Subcutaneous abdominal adipose tissue (tissue), 5 donors: ENCODE data around the gene SPOCK2.

ENCODE experiments used
- H3K27ac ChIP-seq: one replicate; pipeline ENCODE4 v1.7.0; 2013; ENCODE audit warnings: low read depth, mild to moderate bottlenecking, inconsistent platforms, low read length, moderate library complexity
- H3K27me3 ChIP-seq, 5 donors: one replicate each; pipeline ENCODE4 v1.7.0; 2013; ENCODE audit warnings: low read length in 5 of 5, inconsistent platforms in 1 of 5; ENCODE audit not compliant: control insufficient read depth in 5 of 5, insufficient read depth in 4 of 5
- H3K36me3 ChIP-seq, 5 donors: one replicate each; pipeline ENCODE4 v1.7.0; 2013; ENCODE audit warnings: low read length in 5 of 5; ENCODE audit not compliant: control insufficient read depth in 5 of 5, insufficient read depth in 5 of 5
- H3K4me1 ChIP-seq, 5 donors: one replicate each; pipeline ENCODE4 v1.7.0; 2013; ENCODE audit warnings: low read length in 5 of 5, mild to moderate bottlenecking in 3 of 5, moderate library complexity in 1 of 5; ENCODE audit not compliant: control insufficient read depth in 5 of 5, insufficient read depth in 5 of 5
- H3K4me3 ChIP-seq, 5 donors: one replicate each; pipeline ENCODE4 v1.7.0; 2013; ENCODE audit warnings: low read length in 5 of 5, low read depth in 1 of 5
- H3K9ac ChIP-seq, 5 donors: one replicate each; pipeline ENCODE4 v1.7.0; 2013; ENCODE audit warnings: low read length in 5 of 5, mild to moderate bottlenecking in 4 of 5, moderate library complexity in 3 of 5
- H3K9me3 ChIP-seq, 5 donors: one replicate each; pipeline ENCODE4 v1.7.0; 2013; ENCODE audit warnings: low read length in 5 of 5; ENCODE audit not compliant: control insufficient read depth in 5 of 5
- donor health status: healthy.
- donor health status: healthy.
- donor health status: healthy.
- donor health status: healthy.
- donor health status: healthy.

SPOCK2 gene

DNA sequence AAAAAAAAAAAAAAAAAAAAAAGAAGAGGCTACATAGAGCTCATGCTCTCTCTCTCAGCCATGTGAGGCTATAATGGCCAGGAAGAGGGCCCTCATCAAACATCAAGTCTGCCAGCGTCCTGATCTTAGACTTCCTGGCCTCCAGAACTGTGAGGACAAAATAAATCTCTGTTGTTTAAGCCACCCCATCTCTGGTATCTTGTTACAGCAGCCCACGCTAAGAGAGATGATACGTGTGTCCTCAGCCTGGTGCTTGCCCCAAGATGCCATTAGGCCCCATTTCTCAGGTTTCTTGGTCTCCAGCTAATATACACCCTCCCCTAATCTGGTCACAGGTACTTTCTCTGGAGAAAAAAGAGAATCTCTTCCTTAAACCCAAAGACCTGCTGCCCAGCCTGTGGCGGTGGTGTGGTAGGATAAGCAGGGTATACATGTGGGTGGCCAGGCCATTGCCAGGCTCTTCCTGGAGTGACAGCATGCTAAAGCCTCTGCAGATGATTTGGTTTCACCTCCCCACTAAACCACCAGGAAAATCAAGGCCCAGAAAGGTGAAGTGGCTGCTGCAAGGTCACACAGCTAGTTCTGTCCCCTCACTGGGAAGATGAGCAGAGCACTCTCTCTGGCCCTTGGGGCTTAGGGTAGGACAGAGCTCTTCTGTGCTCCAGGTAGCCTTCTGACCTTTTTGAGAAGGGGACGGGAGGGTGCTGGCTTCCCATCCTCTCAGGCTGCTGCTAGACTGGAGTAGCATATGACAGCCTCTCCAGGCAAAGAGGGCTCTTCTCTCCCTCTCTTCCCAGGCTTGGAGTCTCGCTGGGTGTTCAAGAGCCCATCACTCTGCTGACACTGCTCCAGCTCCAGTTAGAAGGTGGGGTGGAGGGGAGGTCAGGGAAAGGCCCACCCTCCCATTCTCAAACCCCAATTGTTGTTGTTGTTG lies 5.2 kb downstream of the SPOCK2 start:
- Histone ChIP-seq H3K9ac (no peak overlapping the region), H3K4me1 (peaks cover 0 to 26% (median 12%) of the 10 kb centered on the region in 5 donors)

DNA sequence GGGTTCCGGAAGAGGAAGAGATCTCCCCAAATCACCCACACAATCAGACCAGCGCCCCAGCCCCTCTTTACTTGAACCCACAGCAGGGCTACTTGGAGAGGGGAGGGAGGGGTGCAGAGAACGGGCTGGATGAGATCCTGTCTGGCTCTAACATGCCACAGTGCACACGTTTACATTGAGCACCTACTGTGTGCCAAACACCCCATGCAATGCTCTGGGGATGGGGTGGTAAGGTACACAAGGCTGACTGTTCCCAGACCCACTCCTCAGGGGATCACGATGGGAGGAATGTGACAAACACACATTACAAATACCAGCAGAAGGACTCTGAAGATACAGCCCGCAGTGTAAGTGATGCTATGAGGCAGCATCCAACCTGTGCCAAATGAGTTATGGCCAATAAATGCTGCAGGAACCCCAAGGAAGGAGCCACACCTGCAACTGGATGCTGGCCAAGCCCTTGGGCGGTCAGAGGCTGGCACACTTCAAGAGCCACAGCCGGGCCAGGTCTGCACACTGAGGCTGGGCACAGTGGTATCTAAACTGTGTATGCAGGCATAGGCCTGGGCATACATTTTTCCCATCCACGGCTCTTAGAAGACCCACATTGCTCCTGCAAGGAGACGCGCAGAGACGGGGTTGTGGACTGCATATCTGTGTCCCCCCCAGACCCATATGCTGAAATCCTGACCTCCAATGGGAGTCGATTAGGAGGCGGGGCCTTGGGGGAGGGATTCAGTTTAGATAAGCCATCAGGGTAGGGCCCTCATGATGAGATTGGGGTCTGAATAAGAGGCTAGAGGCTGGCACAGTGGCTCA lies 6.4 kb downstream of the SPOCK2 start:
- H3K4me1 ChIP-seq = peaks cover 0 to 14% (median 2%) of the 10 kb centered on the region in 5 donors
- no peaks in the 10 kb centered on the region for H3K9me3 ChIP-seq
- peaks cover 0 to 5% (median 0%) of the 10 kb centered on the region in 5 donors for H3K27me3 ChIP-seq
- no peak overlapping the region for H3K9ac ChIP-seq
- no peak overlapping the region for H3K27ac ChIP-seq
- no peaks in the 10 kb centered on the region for H3K36me3 ChIP-seq
- H3K4me3 ChIP-seq = no peak overlapping the region

More for the DNA sequence above, 5.2 kb downstream of the SPOCK2 start:
- Histone ChIP-seq H3K36me3 (no peaks in the 10 kb centered on the region), H3K27me3 (peaks cover 2 to 13% (median 10%) of the 10 kb centered on the region in 5 donors), H3K4me3 (no peak overlapping the region), H3K27ac (no peak overlapping the region), H3K9me3 (no peaks in the 10 kb centered on the region)

DNA sequence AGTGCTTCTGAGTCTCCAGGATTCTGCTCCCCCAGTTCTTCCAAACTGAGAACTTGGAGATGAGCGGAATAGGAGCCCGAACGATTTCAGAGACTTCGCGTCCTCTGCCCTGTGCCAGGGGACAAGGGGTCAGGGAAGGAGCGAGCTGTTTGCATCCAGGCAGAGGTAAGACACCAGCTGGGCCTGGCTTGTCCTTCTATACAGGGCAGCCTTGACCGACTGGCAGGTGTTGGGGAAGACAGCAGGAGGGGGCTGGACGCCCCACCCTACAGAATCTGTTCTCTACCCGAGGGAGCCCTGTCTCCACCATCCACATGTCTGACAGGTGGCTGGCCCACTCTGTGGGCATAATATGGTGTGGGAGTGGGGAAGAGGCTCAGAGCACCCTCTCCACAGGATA lies 7.1 kb downstream of the SPOCK2 start:
- Histone ChIP-seq H3K27me3 (peaks cover 0 to under 1% (median 0%) of the 10 kb centered on the region in 5 donors), H3K4me1 (peaks cover 0 to 11% (median 0%) of the 10 kb centered on the region in 5 donors), H3K36me3 (no peaks in the 10 kb centered on the region), H3K27ac (no peak overlapping the region), H3K9me3 (no peaks in the 10 kb centered on the region), H3K9ac (no peak overlapping the region), H3K4me3 (no peak overlapping the region)

DNA sequence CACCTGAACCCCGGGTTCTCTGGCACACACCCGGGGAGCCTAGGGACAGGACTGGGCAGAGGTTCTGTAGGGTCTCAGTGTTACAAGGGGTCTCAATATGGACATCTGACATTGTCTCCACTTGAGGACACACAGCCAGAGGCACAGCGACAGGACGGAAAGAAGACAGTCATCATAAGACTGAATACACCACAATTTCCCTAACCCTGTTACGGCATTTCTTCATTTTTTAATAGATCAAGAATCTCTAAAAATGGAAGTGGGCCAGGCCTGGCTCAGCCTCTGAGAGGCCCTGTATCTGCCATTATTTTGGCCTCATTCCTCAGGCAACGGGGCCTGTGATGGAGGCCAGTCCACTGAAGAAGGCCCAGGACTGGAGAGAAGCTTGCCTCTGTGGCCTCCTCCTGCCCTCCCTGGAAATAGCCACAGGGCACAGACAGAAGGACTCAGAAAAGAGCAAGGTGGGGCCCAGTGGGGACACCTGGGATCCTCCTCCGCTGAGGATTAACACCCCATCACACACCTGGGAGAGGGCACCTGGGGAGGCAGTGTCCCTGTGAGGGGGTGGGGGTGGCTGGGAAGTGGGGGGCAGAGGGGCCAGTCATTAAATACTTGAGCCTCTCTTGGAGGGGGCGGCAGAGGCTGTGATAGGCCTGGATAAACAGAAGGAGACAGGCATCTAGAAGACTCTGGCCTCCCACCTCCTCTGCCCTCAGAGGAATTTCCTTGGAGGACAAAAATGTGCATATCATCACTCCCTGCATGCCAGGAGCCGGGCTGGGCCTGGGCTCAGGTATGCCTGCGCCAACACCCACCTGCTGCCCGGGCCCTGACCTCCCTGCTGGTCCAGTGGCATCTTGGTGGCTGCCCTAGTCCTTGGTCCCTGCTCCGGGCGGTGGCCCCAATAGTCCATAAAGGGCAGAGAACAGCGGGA lies 8.0 kb downstream of the SPOCK2 start:
- no peak overlapping the region for H3K27ac ChIP-seq
- H3K9me3 ChIP-seq = no peaks in the 10 kb centered on the region
- no peak overlapping the region for H3K9ac ChIP-seq
- H3K27me3 ChIP-seq = peaks cover 0 to 5% (median 0%) of the 10 kb centered on the region in 5 donors
- H3K36me3 ChIP-seq = no peaks in the 10 kb centered on the region
- no peak overlapping the region for H3K4me3 ChIP-seq
- H3K4me1 ChIP-seq = peaks cover 0 to 8% (median 0%) of the 10 kb centered on the region in 5 donors

DNA sequence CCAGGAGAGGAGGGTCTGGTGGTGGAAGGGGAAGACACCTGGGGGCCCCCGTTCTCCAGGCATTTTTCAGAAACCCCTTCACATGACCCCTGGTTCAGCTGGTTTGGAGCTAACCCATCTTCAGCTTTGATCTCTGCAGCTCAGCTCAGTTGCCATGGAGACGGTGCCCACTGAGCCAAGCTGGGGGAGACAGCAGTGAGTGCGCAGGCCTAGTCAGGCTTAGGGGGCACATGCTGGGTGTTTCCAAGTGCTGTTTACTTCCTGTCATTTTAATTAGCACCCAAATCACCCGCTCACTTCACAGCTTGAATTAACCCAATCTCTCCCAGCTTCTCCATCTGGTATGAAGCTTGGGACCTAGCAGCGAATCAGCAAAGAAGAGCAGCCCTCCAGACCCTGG lies 9.0 kb downstream of the SPOCK2 start:
- no peaks in the 10 kb centered on the region for H3K36me3 ChIP-seq
- H3K9me3 ChIP-seq = no peaks in the 10 kb centered on the region
- peaks cover 0 to 8% (median 0%) of the 10 kb centered on the region in 5 donors for H3K4me1 ChIP-seq
- no peak overlapping the region for H3K27ac ChIP-seq
- no peak overlapping the region for H3K4me3 ChIP-seq
- H3K27me3 ChIP-seq = peaks cover 0 to 5% (median 4%) of the 10 kb centered on the region in 5 donors
- H3K9ac ChIP-seq = no peak overlapping the region

DNA sequence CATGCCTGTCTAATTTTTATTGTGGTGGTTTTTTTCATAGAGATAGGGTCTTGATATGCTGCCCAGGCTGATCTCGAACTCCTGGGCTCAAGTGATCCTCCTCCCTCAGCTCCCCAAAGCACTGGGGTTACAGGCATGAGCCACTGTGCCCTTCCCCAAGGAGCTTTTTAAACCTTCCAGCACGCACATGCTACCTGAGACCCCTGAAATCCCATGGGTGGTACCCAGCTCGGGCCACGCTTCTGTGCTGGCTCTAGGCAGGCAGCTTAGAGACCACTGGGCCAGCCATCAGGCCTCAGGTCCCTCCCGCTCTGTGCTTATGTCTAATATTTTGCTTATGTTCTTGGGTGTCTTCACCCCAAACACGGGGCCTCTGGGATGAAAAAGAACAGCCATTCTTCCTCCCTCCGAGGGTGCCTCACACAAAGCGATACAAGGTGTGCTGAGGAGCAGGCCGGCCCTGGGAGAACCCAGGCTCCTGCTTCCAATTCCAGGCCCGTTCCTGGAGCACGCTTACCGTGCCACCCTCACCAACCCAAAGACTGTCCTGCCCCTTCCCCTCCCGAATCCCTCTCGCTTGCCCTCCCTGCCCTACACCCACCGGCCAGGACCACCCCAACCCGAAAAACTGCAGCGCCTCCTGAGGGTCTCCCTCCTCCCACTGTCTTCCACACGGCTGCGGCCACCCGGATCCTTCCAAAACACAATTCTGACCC lies 10.9 kb downstream of the SPOCK2 start:
- Histone ChIP-seq H3K9me3 (no peaks in the 10 kb centered on the region), H3K36me3 (no peaks in the 10 kb centered on the region), H3K27ac (no peak overlapping the region)

DNA sequence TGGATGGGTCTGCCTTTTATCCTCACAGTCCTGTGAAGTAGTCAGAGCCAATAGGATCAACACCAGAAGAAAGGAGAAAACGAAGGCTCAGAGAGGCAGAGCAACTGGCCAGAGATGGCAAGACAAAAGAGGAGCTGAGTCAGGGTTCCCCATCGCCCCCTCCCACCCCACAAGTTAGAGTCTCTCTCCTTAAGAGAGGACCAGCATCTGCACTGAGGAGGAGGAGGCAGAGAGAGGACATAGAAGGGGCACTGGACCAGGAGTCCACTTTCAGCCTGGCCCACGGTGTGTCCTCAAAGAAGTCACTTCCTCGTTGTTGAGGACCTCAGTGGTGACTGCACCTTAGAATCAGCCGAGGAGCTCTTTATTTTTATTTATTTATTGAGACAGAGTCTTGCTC lies 11.6 kb downstream of the SPOCK2 start:
- peaks cover 0 to 5% (median 4%) of the 10 kb centered on the region in 5 donors for H3K27me3 ChIP-seq
- no peak overlapping the region for H3K4me3 ChIP-seq
- no peaks in the 10 kb centered on the region for H3K36me3 ChIP-seq
- peaks cover 0 to 2% (median under 1%) of the 10 kb centered on the region in 5 donors for H3K9me3 ChIP-seq
- no peak overlapping the region for H3K9ac ChIP-seq
- H3K4me1 ChIP-seq = no peaks in the 10 kb centered on the region
- H3K27ac ChIP-seq = no peak overlapping the region

More for the DNA sequence above, 10.9 kb downstream of the SPOCK2 start:
- Histone ChIP-seq H3K9ac (no peak overlapping the region), H3K4me1 (no peaks in the 10 kb centered on the region), H3K27me3 (peaks cover 0 to 5% (median 4%) of the 10 kb centered on the region in 5 donors), H3K4me3 (no peak overlapping the region)

DNA sequence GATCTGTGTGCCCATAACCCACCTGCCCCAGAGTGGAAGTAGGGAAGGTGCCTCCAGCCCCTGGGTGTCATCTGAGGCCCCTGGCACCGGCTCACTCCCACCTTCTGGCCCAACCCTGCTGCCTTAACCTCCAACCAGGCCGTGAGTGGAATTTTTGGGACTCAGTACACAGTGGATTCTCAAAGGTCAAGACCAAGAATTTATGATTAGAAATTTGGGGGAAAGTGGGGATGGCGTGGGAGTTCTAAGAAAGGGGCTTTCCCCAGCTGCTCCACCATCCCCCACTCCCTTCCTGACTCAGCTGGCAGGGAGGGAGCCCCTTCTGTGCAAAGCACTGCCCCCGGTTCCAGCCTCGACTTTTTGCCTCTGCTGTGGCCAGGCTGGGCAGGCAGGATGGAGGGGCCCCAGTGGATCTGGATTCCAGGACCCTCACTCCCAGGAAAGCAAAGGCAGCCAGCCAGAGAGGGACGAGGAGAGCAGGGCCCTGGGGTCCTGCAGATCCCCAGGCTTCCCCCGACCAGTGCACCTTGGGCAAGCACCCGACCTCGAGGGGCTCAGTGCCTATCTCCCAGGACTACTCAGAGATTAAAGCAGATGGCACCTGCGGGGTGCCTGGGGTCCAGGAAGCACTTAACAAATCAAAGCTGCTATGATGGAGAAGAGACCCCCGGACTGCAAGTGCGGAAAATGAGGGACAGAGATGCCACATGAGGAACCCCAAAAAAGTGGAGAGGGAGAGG lies 12.8 kb downstream of the SPOCK2 start:
- no peaks in the 10 kb centered on the region for H3K36me3 ChIP-seq
- no peak overlapping the region for H3K4me3 ChIP-seq
- no peak overlapping the region for H3K9ac ChIP-seq
- H3K9me3 ChIP-seq = peaks cover 2 to 6% (median 5%) of the 10 kb centered on the region in 5 donors
- H3K27ac ChIP-seq = no peak overlapping the region
- peaks cover 0 to 5% (median 4%) of the 10 kb centered on the region in 5 donors for H3K27me3 ChIP-seq
- H3K4me1 ChIP-seq = no peaks in the 10 kb centered on the region
